Stimulated activated CD4-positive, alpha-beta T cell treated with anti-CD3 and anti-CD28 coated beads, TNF-alpha, amount 100 ng/mL, for 4 hours (primary cell): ENCODE data around the gene CACNA2D2.
A peak's percentile ranks its signal among the peaks of the same experiment; 100 is the strongest.
"Not testable (repeated sequence)": the region's sequence is repeated elsewhere in the genome, so short reads cannot be mapped to it uniquely, and the experiment has no call there.

ENCODE experiments used
- DNase-seq, 3 experiments: peaks; one replicate each; pipeline ENCODE4 v3.0.0-alpha.2; 2020; ENCODE audit warnings: low read depth in 3 of 3

The CACNA2D2 gene

DNA sequence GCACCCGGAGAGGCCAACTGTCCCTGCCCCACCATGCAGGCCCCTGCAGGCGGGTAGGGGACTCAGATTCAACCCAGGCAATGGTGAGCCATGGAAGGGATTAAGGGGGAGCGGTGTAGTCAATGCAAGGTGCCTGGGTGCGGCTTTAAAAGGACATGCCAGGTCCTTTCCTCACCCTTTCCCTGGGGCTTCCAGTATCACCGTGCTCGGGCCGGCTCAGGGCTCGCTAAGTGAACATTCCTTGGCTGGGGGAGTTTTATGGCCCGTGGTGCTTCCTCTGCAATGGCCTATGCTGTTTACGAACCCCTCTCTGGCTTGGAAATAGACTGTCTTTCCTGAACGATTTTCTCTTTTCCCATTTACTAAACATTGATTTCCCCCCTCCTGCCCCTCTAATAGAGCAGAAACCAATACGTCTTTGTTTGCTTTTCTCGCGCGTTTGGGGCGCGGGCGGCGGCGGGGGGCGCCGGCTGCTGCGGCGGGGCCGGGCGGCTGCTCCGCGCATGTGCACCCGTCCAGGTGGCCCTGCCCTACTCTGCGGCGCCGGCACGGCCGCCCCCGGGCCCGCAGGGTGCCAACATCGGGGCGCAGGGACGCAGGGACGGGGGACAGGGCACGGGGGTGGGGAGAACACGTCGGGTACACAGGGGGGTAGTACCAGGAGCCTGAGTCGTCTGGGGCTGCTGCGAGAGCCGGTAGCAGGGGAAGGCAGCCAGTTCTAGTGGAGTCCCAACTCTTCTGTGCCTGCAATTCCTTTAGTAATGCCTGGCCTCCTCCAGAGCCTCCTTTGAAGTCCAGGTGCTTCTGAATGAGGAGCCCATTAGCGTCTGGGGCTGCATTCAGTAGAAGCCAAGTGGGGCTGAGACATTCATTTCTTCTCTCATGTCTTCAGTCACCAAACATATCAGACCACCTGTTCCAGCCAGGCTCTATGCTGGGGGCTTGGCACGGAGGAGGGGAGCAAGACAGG, 26.9 kb upstream of the CACNA2D2 start:
- no peak for DNase-seq

DNA sequence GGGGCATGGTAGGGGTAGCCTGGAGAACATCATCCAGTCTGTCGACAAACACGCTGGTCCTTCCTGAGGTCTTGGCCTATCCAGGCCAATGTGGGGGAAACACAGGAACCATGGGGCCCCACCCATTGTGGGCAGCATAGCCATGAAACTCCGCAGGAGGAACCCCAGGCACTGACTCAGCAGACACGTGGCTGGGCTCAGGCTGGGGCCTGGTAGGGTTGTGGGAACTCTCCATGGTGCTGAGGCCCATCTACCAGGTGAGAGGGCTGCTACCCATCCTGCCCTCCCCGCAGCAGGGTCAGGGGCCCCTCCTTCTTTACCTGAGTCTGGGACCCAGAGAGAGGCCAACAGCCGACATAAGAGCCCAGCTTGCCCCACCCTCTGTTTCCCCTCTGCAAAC, 22.6 kb upstream of the CACNA2D2 start:
- peak in 2 of 3 experiments; percentile 6 to 22 for DNase-seq

DNA sequence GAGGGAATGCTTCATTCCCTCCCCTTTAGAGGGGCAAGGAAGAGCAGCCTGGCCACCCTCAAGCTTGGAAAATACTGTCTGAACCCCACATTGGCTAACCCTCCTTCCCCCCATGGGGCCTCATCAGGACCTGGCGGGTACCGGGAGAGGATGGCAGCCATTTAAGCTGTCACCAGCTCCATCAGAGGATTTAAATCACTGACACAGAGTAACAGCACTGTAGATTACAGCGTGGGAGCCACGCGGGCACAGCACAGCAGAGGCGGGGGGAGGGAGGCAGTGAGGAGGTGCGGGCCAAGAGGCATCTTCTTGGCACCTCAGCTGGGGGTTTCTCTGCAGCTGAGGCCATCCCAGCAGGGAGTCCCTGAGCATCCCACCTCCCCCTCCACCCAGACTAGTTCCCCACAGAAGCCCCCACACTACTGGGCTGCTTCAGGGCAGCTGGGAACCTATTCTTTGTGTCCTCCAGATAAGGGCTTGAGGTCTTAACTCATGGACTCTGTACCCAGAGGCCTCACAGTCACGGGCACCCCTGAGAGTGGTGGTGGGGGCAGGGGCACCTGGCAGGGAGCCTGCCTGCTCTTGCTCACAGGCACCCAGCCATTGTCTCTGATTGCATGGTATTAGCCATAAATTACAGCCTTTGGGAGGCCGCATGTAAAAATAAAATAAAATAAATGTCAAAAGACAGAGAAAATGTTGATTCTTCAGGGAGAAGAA, 21.9 kb upstream of the CACNA2D2 start:
- DNase-seq, result no peak

DNA sequence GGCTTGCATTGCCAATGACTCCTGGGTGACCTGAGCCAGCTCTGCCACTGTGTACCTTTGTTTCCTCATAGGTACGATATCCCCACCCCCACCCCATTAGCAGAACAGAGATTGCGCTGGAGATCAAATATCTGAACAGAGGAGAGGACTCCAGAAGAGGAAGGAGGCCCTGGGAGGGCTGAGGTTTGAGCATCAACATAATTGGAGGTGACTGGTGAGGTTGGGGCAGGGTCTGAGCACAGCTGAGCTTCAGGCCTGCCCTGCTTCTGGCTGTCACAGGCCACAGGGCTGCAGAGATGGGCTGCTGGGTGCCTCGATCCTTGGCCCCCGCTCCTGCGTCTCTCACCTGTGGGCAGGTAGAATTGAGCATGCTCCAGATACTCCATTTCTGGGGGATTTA, 21.3 kb upstream of the CACNA2D2 start:
- no peak for DNase-seq

DNA sequence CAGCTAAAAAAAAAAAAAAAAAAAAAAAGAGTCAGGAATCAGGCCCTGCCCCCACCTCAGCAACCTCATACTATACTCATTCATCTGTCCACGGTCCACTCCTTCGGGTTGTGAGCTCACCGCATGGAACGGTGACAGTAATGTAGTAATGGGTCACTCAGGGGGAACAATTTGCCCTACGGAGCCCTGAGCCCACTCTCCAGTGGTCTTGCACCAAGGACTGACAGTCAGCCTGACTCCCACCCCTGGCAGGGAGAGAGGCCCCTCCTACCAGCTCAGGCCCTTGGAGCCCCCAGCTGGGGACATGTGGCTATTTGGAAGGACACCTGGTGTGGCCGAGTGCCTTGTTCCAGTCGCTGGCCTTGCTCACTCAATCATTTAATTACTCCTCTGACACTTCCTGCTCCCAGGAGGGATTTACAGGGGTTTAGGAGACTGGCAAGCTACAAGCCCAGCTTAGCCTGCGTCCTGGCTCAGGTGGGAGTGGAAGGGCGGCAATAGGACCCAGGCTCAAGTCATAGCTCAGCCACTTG, 19.9 kb upstream of the CACNA2D2 start:
- no peak for DNase-seq

DNA sequence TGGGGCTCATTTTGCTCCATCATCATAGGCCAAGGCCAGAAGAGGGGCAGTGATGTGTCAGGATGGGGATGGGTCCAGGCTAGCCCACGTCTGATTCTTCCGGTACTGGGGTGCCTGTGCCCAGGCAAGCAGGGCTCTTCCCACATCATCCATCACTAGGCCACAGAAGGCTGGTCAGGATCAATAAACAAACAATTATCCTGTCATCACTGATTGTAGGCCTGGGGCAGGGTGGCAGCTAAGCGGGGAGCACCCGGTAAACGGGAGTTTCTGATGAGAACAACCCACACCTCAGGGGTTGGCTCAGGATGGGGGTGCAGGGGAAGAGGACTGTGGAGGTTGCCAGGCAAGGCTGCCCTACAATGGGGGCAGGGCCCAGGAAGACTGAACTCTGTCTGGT, 18.1 kb upstream of the CACNA2D2 start:
- no peak for DNase-seq

DNA sequence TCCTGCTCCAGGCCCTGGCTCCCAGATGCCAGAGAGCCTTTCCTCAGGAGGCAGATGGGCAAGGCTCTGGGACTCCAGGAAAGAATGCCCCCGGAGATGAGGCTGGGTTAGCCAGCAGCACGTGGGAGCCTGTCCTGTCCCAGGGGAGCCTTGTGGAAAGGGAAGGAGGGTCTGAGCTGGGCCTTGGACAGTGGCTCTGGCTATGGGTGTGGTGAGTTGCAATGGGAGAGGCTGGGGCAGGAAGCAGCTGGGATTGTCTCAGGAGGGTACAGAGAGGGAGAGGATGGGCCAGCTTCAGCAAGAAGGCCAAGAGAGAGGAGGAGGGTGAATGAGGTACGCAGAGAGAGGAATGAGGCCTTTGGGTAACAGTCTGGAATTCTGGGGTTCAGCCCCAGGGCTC, 17.4 kb upstream of the CACNA2D2 start:
- DNase-seq, result no peak

DNA sequence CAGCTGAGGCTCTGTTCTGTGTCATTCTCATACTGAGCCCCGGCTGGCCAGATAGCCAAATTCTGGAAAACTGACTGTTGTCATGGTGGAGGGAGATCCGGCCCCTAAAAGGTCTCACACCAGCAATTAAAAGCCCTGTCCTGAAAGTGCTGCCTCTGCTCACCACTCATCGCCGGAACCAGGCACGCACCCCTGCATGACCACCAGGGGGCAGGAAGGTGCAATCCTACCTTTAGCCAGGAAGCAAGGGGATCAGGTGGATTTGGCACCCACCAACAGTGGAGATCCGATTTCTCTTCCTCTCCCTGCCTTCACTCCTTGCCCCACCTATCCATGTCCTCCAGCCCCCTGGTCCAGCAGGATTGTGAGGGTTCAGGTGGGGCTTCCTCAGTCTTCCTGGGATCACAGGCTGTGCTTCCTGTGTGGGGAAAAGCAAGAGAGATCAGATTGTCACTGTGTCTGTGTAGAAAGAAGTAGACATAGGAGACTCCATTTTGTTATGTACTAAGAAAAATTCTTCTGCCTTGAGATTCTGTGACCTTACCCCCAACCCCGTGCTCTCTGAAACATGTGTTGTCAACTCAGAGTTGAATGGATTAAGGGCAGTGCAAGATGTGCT, 16.1 kb upstream of the CACNA2D2 start:
- peak; percentile 50 to 58 (median 57) for DNase-seq

DNA sequence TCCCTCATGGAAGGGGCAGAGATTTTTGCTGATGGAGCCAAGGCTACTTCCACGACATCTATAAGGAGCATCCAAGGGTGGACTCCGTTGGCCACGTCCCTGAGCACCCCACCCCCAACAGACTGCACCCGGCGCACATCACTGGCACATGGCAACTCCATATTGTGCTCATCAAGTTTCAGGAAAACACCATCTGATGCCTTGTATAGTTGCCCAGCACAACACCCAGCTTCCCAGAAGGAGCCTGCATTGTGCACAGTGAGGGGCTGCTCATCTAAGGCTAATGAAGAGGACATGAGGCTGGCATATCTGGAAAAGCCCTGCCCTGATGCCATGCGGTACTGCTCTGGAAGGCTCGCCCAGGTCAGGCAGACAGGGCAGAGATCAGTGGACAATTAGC, 15.0 kb upstream of the CACNA2D2 start:
- DNase-seq, result no peak

DNA sequence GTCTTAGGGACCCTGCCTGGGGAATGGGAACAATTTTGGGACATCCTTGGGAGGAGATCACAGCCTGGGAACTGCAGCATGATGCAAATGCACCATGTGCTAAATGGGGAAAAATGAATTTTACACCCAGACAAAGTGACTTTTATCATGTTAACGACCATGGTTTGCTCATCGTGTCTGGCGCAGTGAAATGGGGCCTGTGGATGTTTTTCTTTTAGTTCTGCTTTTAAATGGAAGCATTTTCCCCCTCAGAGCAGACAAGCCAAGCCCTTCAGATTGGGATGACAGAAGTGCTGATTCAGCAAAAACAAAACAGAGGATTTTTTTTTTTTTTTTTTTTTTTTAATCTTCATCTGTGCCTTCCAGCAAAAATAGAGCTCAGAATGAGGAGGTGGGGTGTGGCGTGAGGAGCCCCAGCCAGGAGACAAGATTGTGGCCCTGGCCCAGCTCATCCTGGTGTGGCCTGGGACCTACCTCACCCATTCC, 14.3 kb upstream of the CACNA2D2 start:
- no peak for DNase-seq

DNA sequence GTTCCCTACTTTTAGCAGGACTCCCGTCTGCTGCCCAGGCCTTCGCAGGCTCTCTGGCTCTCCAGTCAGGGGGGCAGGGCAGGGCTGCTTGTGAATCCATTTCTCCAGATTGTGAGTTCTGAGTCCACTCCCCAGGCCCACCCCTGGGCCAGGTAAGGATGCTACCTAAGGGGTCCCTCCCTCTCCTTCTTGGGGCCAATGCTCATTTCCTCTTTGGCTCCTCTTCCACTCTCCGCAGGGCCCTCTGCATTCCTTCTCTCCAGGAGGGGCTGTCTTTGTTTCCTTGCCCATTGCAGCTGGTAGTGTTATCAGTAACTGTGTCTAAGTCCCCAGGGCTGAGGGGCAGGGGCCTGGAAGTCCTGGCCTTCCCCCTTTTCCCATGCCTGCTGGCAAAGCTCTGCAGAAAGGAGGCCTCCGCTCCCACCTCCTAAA, 13.0 kb upstream of the CACNA2D2 start:
- no peak for DNase-seq

DNA sequence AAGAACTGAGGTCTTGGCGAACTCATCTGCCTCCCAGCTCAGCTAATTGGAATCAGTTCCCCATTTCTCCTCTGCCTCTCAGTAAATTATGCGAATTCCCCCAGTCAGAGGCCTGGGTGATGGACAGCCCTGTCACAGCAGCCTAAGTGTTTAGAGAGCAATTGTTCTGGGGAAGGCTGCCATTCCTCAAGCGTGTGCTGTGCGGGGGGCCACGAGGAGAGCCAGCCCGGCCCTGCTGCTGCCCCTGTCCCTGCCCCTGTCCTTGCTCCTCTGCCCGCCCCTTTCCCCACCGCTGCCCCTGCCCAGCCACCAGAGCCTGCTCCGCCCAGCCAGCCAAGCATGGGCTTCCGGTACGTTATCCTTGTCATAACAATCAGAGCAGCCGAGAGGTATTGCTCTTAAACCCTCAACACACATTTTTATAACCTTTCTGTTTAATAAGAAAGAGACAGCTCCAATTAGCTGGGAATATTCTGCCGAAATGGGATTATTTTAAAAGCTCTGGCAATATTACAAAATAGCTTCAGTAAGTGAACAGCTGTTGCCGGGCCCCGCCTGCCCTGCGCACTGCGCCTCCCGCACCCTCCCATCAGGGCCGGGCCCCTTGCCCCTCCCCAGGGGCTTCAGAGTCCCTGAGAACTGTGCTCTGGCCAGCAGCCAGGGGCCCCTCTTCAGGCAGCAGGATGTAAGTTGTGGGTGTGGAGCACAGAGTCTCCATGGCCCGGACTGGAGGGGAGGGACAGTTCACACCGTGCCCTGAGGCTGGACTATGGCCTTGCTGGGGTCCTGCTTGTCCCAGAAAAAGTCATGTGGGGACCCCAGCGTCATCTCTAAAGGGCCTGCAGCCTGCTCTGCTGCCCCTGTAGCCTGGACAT, 12.4 kb upstream of the CACNA2D2 start:
- no peak for DNase-seq

DNA sequence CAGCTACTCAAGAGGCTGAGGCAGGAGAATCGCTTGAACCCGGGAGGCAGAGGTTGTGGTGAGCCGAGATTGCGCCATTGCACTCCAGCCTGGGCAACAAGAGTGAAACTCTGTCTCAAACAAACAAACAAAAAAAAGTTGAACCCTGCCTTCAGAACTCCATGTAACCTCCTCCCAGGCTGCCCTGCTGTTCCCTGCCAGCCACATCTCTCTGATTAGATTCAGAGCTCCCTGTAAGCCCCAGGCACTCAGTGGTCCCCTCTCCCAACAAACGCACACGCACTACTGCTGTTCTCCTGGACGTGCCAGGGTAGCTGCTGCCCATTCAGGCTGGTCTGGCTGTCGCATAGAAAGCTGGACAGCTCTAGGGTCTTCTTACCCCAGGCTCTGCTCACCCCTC, 9.5 kb upstream of the CACNA2D2 start:
- DNase-seq, result not testable (repeated sequence)

DNA sequence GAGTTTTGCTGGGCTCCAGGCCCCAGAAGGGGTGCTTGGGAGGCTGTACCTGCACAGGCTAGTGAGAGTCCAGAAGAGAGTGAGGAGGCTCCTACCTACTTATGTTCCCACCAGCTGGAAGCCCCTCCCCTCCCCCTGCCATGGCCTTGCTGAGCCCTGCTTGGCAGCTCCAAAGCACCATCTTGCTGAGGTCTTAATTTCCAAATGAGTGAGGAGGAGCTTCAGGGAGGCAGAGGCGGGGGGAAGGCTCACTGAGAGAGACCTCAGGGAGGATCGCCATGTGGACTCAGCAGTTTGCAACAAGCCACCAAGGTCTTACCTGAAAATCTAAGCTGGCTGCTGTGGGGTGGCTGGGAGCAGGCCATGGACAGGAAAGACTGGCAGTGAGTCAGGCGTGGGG, 8.7 kb upstream of the CACNA2D2 start:
- no peak for DNase-seq

DNA sequence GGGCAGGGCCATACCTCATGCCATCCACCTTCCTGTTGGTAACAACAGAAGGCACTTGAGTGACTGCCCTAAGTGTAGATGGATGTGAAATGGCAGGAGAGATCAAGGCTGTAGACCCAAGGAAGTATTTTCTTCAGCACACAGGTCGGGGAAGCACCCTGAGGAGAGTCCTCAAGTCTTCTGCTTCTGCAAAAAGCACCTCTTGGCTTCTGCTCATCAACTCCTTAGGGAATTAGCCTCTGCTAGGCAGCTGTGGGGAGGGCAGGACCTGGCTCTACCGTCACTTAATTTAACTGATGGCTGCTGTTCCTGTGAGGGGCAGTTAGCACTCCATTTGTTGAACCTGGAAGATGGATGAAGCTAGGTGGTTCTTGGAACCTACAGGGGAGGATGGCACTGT, 6.9 kb upstream of the CACNA2D2 start:
- no peak for DNase-seq

DNA sequence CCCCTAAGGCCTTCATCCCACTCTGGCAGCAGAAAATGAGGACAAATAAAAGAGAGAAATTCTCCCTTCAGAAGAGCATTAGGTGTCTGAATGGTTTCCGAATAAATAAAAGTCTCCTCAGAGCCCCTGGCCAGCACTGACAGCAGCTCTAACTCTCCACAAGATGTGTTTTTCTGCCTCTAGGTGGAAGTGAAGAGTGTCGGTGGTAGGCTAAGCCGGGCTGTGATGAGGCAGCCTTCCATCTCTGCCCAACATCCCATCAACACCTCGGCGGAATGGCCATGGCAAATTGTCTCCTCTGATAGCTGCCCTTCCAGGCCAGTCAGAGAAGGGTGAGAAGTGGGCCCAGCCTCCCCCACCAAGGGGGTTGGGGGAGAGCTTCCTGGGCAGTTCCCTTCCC, 6.3 kb upstream of the CACNA2D2 start:
- no peak for DNase-seq

DNA sequence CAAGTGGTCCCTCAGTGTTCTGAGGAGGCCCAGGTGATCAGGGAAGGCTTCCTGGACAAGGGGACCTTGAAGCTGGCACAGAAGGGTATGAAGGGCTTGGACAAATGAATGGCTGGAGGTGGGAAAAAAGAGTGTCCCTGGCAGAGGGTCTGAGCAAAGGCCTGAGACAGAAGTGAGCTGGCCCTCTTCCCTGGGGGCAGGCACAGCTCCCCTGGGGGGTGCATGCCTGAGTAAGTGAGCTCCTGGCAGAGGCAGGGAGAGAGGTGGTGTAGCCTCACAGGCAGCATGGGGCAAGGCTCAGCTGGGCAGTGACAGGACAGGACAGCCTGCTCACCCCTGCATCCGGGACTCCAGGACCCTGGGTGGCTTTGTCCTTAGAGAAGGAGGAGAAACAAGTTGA, 5.4 kb upstream of the CACNA2D2 start:
- no peak for DNase-seq

DNA sequence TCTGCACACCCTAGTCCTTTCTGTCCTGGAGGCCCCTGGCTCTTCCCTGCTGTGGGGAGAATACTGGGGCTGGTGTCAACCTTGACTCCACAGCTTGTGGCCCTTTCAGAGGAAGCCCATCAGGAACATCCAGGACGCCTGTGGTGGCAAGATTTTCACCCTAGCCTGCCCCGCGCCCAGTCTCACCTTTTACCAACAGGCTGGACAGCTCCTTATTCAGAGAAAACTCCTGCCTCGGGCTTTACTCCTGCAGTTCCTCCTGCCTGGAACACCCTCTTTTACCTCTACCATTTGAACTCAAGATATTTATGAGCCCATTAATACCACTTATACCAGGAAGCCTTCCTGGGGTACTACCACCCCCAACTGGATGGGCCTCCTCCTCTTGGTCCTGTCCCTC, 2.7 kb upstream of the CACNA2D2 start:
- DNase-seq, result no peak

DNA sequence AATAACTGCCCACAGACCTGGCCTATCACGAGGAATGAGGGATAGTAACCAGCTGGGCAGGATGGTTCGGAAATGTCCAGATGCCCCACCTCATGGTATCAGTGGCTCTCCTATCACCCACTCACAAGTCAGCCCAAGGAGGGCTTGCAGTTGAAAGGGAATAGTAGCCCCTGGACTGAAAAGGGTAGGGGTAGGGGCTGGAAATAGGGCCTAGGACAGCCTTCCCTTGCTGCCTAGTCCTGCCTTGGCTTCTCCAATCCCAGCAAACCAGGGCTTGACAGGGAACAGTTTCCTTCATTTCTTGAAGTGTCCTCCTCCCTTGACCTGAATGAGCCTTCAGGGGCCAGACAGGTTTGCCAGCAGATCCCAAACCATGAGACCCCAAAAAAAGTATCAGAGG, 1.2 kb upstream of the CACNA2D2 start:
- DNase-seq, result no peak

DNA sequence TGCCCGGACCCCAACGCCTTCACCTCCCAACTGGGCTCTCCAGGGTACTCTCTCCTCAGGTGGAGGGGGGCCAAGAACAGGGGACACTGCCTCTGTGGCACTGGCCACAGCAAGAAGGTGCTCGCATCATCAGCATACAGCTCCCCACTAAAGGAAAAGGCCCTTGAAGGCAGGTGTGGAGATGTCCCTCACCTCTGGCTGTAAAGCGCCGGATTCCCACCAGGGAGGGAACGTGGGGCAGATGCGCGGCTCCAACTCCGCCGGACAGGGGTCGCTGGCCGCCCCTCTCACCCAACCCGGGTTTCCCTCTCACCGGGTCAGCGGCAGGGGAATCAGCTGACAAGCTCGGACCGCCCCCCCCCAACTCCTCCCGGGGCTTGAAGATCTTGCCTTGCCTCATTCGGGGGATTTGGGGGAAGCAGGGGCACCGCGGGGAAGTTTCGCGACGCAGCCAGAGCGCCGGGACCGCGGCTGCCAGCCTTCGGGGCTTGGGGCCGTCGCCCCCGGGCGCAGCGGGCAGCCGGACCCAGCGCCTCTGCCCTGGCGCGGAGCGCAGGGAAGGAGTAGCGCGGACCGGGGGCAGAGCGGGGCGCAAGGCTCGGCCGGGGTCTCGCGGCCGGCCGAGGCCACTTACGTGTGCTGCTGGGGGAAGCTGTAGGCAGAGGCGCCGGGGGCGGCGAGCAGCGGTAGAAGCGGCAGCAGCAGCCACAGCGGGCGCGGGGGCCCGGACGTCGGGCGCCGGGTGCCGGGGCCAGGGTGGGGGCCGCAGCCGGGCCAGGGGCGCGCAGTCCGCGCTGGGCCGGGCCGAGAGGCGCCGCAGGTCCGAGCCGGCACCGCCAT, 630 bp downstream of the CACNA2D2 start:
- no peak for DNase-seq
